ENCODE data around the gene PARD6G. TPM values are rescaled to one million over a fixed set of nuclear protein-coding genes. Genes with fewer than 3 reads are reported as not detected.

PARD6G gene
- total RNA-seq, 6 experiments from 2014 or later, result 0.34 to 0.66 (median 0.50) TPM

- H3K4me3 Mint-ChIP-seq, result no peak overlapping the region
- no peaks in the 10 kb centered on the region for H3K9me3 Mint-ChIP-seq
- H3K36me3 Mint-ChIP-seq (ENCODE audit: low read depth), result peaks cover 27% of the 10 kb centered on the region
- no peaks in the 10 kb centered on the region for H3K27me3 Mint-ChIP-seq (ENCODE audit: insufficient read depth)
- TF ChIP-seq CTCF (IDR thresholded peaks at IDR 0.05), result no peak
- no peak overlapping the region for H3K27ac Mint-ChIP-seq
- peaks cover 17% of the 10 kb centered on the region; the same call in 1 of the 2 replicates for H3K4me1 Mint-ChIP-seq (ENCODE audit: low read depth)
- DNase-seq, result no peak
Observed at GRCh38 chr18:80129672-80130367, 117.5 kb downstream of the PARD6G start.

GRCh38 chr18:80127635-80128034 lies 119.7 kb downstream of the PARD6G start:
- Mint-ChIP-seq H3K27me3 (ENCODE audit: insufficient read depth) (no peaks in the 10 kb centered on the region), H3K4me1 (ENCODE audit: low read depth) (peaks cover 17% of the 10 kb centered on the region; the same call in 1 of the 2 replicates), H3K4me3 (no peak overlapping the region), H3K9me3 (no peaks in the 10 kb centered on the region), H3K27ac (no peak overlapping the region), H3K36me3 (ENCODE audit: low read depth) (peaks cover 11% of the 10 kb centered on the region)
- no peak for TF ChIP-seq CTCF (IDR thresholded peaks at IDR 0.05)
- no peak for DNase-seq

GRCh38 chr18:80126797-80127196 lies 120.5 kb downstream of the PARD6G start:
- no peak overlapping the region for H3K27ac Mint-ChIP-seq
- H3K27me3 Mint-ChIP-seq (ENCODE audit: insufficient read depth), result no peaks in the 10 kb centered on the region
- no peak for TF ChIP-seq CTCF (IDR thresholded peaks at IDR 0.05)
- no peak for DNase-seq
- H3K9me3 Mint-ChIP-seq, result no peaks in the 10 kb centered on the region
- H3K4me1 Mint-ChIP-seq (ENCODE audit: low read depth), result peaks cover 17% of the 10 kb centered on the region; the same call in 1 of the 2 replicates
- H3K36me3 Mint-ChIP-seq (ENCODE audit: low read depth), result peaks cover 11% of the 10 kb centered on the region
- H3K4me3 Mint-ChIP-seq, result no peak overlapping the region

GRCh38 chr18:80124131-80124530 lies 123.2 kb downstream of the PARD6G start:
- peaks cover 11% of the 10 kb centered on the region for H3K36me3 Mint-ChIP-seq (ENCODE audit: low read depth)
- no peaks in the 10 kb centered on the region for H3K9me3 Mint-ChIP-seq
- peaks cover 13% of the 10 kb centered on the region; the same call in 1 of the 2 replicates for H3K4me1 Mint-ChIP-seq (ENCODE audit: low read depth)
- TF ChIP-seq CTCF (IDR thresholded peaks at IDR 0.05), result no peak
- no peak overlapping the region for H3K27ac Mint-ChIP-seq
- H3K4me3 Mint-ChIP-seq, result no peak overlapping the region
- H3K27me3 Mint-ChIP-seq (ENCODE audit: insufficient read depth), result no peaks in the 10 kb centered on the region
- no peak for DNase-seq

- no peak overlapping the region; the same call in 1 of the 2 replicates for H3K27ac Mint-ChIP-seq
- H3K4me3 Mint-ChIP-seq, result no peak overlapping the region
- no peaks in the 10 kb centered on the region for H3K27me3 Mint-ChIP-seq (ENCODE audit: insufficient read depth)
- DNase-seq, result no peak
- TF ChIP-seq CTCF (IDR thresholded peaks at IDR 0.05), result no peak
- no peaks in the 10 kb centered on the region for H3K9me3 Mint-ChIP-seq
- peaks cover 14% of the 10 kb centered on the region for H3K36me3 Mint-ChIP-seq (ENCODE audit: low read depth)
- H3K4me1 Mint-ChIP-seq (ENCODE audit: low read depth), result peaks cover 3% of the 10 kb centered on the region; the same call in 1 of the 2 replicates
Observed at GRCh38 chr18:80120932-80121331, 126.4 kb downstream of the PARD6G start.
